Aorta (tissue), 5 donors: ENCODE results near the gene HS6ST3. TPM values are rescaled to one million over a fixed set of nuclear protein-coding genes. Genes with fewer than 3 reads are reported as not detected.

Experiments used
- ATAC-seq: fragments of 200-7000 bp; cut with Tn5 transposase; one replicate; pipeline ENCODE4 v1.9.1; 2022; ENCODE audit warnings: moderate library complexity; ENCODE audit not compliant: low FRiP score
- DNase-seq, 2 donors: peaks; one replicate each; pipeline ENCODE4 v3.0.0-alpha.2; 2020
- H3K27ac ChIP-seq, 2 donors: one replicate each; pipeline ENCODE4 v1.5.1; 2013; ENCODE audit warnings: low read length in 2 of 2, mild to moderate bottlenecking in 2 of 2, moderate library complexity in 2 of 2, control low read depth in 1 of 2, inconsistent platforms in 1 of 2, low read depth in 1 of 2
- H3K27me3 ChIP-seq, 2 donors: one replicate each; pipeline ENCODE4 v1.6.1; 2013; ENCODE audit warnings: control low read depth in 1 of 2, low read length in 1 of 2, mild to moderate bottlenecking in 1 of 2, moderate library complexity in 1 of 2; ENCODE audit not compliant: insufficient read depth in 2 of 2, control insufficient read depth in 1 of 2
- H3K36me3 ChIP-seq, 2 donors: one replicate each; pipeline ENCODE4 v1.6.1; 2013; ENCODE audit warnings: control low read depth in 1 of 2, low read length in 1 of 2, mild to moderate bottlenecking in 1 of 2; ENCODE audit not compliant: insufficient read depth in 2 of 2, control insufficient read depth in 1 of 2
- H3K4me1 ChIP-seq, 2 donors: one replicate each; pipeline ENCODE4 v1.6.1; 2013; ENCODE audit warnings: low read length in 2 of 2, control low read depth in 1 of 2, mild to moderate bottlenecking in 1 of 2, moderate library complexity in 1 of 2; ENCODE audit not compliant: insufficient read depth in 2 of 2, control insufficient read depth in 1 of 2
- H3K4me3 ChIP-seq, 2 donors: one replicate each; pipeline ENCODE4 v1.5.1; 2013; ENCODE audit warnings: low read length in 2 of 2, control low read depth in 1 of 2, mild to moderate bottlenecking in 1 of 2
- H3K9me3 ChIP-seq: one replicate; pipeline ENCODE4 v1.6.1; 2013; ENCODE audit warnings: mild to moderate bottlenecking, low read length; ENCODE audit not compliant: control insufficient read depth
- WGBS, 2 donors: extraction: QIAGEN DNeasy Blood & Tissue Kit; methylation state at CpG; one replicate each; pipeline ENCODE4 v1.1.7; 2013; 5-methylcytosine and 5-hydroxymethylcytosine counted together
- intact Hi-C, 2 donors: fragments of 100-400 bp; cut with DNase I; formaldehyde crosslinking; loops; one replicate each; pipeline versions ENCODE4 v1.14.2 to v1.15.0; 2022
- polyA plus RNA-seq, 2 donors: library from polyadenylated mRNA; stranded (reverse); fragments of 200-250 nt; gene quantifications; one replicate each; pipeline ENCODE4 v1.2.3, GENCODE V29; 2013
- total RNA-seq, 2 donors: library from RNA; stranded (reverse); fragmentation: NEBNext Ultra II Directional; extraction: Animal tissue kit (Norgen Biotek cat#: 25700); gene quantifications; one replicate each; pipeline ENCODE4 v1.2.1, GENCODE V29; 2021
- donor health status: healthy with polysubstance abuse.
- donor health status: Bipolar disorder and iron deficiency.
- donor health status: DM: no; HTN: no; CAD: no.
- donor health status: DM: no; HTN: no; CAD: no.
- donor health status: DM: yes; HTN: yes; CAD: no.

Gene HS6ST3
- total and polyA plus RNA-seq, 4 donors: under 0.01 to 4.9 (median 0.34) TPM

GRCh38 chr13:96398486-96398885 is 308.6 kb downstream of the HS6ST3 start:
- ATAC-seq (no peak), DNase-seq (no peak)
- intact Hi-C loops: no loop called here
- 50 to 69% methylated on average over 4 of the region's 4 CpGs for WGBS, 2 donors
- H3K4me1 ChIP-seq: no peaks in the 10 kb centered on the region
- peaks cover 0 to 1% of the 10 kb centered on the region in 2 donors for H3K36me3 ChIP-seq
- no peaks in the 10 kb centered on the region for H3K9me3 ChIP-seq
- H3K27ac ChIP-seq: no peak overlapping the region
- no peak overlapping the region for H3K4me3 ChIP-seq
- H3K27me3 ChIP-seq: no peaks in the 10 kb centered on the region

DNA sequence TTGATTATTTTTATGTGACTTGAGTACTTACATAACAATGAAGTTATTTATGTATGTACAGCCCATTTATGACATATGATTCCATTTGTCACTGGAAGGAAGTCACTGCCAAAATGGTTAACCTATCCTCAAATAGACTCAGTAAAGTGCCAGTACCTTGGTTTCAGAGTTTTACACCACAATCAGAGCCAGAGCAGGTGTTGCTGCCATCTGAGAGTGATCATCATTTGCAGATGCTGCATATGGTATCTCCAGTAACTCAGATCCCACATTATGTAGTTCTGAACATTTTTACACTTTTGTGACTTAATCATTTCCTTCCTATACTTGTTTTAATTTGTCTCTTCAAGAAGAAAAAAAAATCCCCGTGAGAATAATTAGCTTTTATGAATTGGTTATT is 313.3 kb downstream of the HS6ST3 start:
- ATAC-seq (no peak), DNase-seq (no peak)
- no peaks in the 10 kb centered on the region for H3K9me3 ChIP-seq
- no peaks in the 10 kb centered on the region for H3K27me3 ChIP-seq
- H3K4me3 ChIP-seq: no peak overlapping the region
- 86 to 91% methylated on average over 1 of the region's 1 CpG for WGBS, 2 donors
- H3K36me3 ChIP-seq: peaks cover 0 to 1% of the 10 kb centered on the region in 2 donors
- H3K27ac ChIP-seq: no peak overlapping the region
- no peaks in the 10 kb centered on the region for H3K4me1 ChIP-seq
- intact Hi-C loops: no loop called here

DNA sequence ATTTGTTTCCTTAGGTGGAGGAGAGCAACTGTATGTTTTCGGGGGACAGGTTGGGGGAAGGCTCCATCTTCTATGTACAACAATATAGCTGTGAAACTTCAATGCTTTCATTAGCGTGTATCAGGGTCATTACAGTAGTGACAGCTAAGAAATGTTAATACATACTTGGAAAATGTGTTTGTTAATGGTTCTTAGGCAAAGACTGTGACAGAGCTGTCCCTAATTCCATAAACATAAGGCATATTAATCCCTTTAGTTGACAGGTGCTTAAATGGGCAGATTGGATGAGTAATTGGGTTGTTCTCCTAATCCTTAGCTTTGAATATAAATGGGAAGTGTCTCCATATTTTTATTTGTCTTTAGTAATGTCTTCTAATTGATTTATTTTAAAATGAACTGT is 313.7 kb downstream of the HS6ST3 start:
- no peaks in the 10 kb centered on the region for H3K9me3 ChIP-seq
- DNase-seq (no peak), ATAC-seq (no peak)
- WGBS, 2 donors: 81 to 90% methylated on average over 2 of the region's 2 CpGs
- H3K36me3 ChIP-seq: peaks cover 0 to 1% of the 10 kb centered on the region in 2 donors
- intact Hi-C loops: no loop called here
- H3K4me1 ChIP-seq: no peaks in the 10 kb centered on the region
- no peak overlapping the region for H3K27ac ChIP-seq
- no peak overlapping the region for H3K4me3 ChIP-seq
- H3K27me3 ChIP-seq: no peaks in the 10 kb centered on the region

DNA sequence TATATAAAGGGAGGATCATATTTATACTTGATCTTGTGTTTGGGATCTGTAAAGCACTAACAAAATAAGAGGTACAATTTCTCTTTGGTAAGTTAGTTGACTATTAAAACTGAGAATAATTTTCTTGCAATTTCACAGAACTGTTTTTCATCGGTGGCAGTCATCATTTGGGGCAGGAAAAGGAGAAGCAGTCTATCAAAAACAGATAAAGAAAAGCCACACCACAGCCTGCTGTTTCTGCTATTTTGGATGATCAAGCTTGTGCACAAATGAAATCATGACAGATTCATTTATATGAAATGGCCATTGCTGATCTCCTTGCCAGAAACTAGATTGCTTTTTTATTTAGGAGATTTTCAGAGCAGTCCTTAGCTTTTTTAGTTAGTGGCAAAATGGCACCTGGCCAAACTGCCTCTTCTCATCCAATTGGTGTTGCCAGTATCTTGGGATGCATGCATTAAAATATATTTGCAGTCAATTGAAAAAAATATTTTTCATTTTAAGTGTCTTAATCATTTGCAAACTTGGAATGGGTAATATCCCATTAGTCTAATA is 326.0 kb downstream of the HS6ST3 start:
- no peaks in the 10 kb centered on the region for H3K27me3 ChIP-seq
- no peaks in the 10 kb centered on the region for H3K36me3 ChIP-seq
- ATAC-seq (no peak), DNase-seq (no peak)
- no peak overlapping the region for H3K4me3 ChIP-seq
- no peaks in the 10 kb centered on the region for H3K9me3 ChIP-seq
- no peaks in the 10 kb centered on the region for H3K4me1 ChIP-seq
- intact Hi-C loops: no loop called here
- 75 to 77% methylated on average over 1 of the region's 1 CpG for WGBS, 2 donors
- no peak overlapping the region for H3K27ac ChIP-seq

GRCh38 chr13:96417939-96418685 is 328.2 kb downstream of the HS6ST3 start:
- no peak overlapping the region for H3K27ac ChIP-seq
- 77 to 83% methylated on average over 6 of the region's 6 CpGs for WGBS, 2 donors
- ATAC-seq (no peak), DNase-seq (no peak)
- H3K4me3 ChIP-seq: no peak overlapping the region
- no peaks in the 10 kb centered on the region for H3K27me3 ChIP-seq
- no peaks in the 10 kb centered on the region for H3K36me3 ChIP-seq
- intact Hi-C loops: no loop called here
- H3K4me1 ChIP-seq: no peaks in the 10 kb centered on the region
- H3K9me3 ChIP-seq: no peaks in the 10 kb centered on the region

DNA sequence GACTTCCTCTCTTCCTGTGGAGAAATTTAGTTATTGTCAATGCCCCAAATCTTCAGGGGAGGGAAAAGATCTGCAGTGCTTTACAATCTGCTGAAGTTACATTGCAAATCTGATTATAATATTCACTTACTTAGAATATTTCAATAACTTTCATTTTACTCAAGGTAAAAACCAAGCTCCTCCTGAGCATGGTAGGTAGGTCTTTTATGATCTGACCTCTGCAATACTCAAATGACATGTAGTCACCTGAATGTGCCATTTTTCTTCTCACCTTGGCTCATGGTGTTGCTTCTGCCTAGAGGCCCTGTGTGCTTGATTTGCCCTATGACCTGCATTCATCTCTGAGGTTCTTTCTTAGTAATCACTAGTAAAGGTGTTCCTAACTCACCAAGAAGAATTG is 331.4 kb downstream of the HS6ST3 start:
- no peak for DNase-seq
- H3K27me3 ChIP-seq: no peaks in the 10 kb centered on the region
- no peak overlapping the region for H3K4me3 ChIP-seq
- ATAC-seq: no peak
- no peaks in the 10 kb centered on the region for H3K4me1 ChIP-seq
- no peak overlapping the region for H3K27ac ChIP-seq
- no peaks in the 10 kb centered on the region for H3K9me3 ChIP-seq
- H3K36me3 ChIP-seq: no peaks in the 10 kb centered on the region
- intact Hi-C loops: no loop called here

GRCh38 chr13:96422002-96422401 is 332.1 kb downstream of the HS6ST3 start:
- H3K36me3 ChIP-seq: no peaks in the 10 kb centered on the region
- DNase-seq (no peak), ATAC-seq (no peak)
- no peak overlapping the region for H3K4me3 ChIP-seq
- H3K4me1 ChIP-seq: no peaks in the 10 kb centered on the region
- no peak overlapping the region for H3K27ac ChIP-seq
- H3K27me3 ChIP-seq: no peaks in the 10 kb centered on the region
- WGBS, 2 donors: 49 to 58% methylated on average over 4 of the region's 4 CpGs
- no peaks in the 10 kb centered on the region for H3K9me3 ChIP-seq
- intact Hi-C loops: no loop called here

- WGBS, 2 donors: 76 to 80% methylated on average over 3 of the region's 3 CpGs
- Histone ChIP-seq H3K27ac (no peak overlapping the region), H3K9me3 (no peaks in the 10 kb centered on the region), H3K27me3 (no peaks in the 10 kb centered on the region), H3K4me1 (no peaks in the 10 kb centered on the region), H3K36me3 (no peaks in the 10 kb centered on the region), H3K4me3 (no peak overlapping the region)
- intact Hi-C loops: no loop called here
- DNase-seq: no peak
- ATAC-seq: no peak
These were observed 336.3 kb downstream of the HS6ST3 start for GRCh38 chr13:96426167-96426566.

GRCh38 chr13:96428911-96429310 is 339.0 kb downstream of the HS6ST3 start:
- Histone ChIP-seq H3K9me3 (no peaks in the 10 kb centered on the region), H3K27me3 (no peaks in the 10 kb centered on the region), H3K4me3 (no peak overlapping the region), H3K27ac (no peak overlapping the region), H3K36me3 (no peaks in the 10 kb centered on the region), H3K4me1 (no peaks in the 10 kb centered on the region)
- WGBS, 2 donors: 77 to 85% methylated on average over 5 of the region's 5 CpGs
- DNase-seq (no peak), ATAC-seq (no peak)
- intact Hi-C loops: no loop called here
